Prostate gland (tissue), 2 donors: Measurements from ENCODE around the gene ARHGAP4.

Experiments
- CTCF ChIP-seq, 4 experiments: fragments of 200-600 bp in 2 of 4; fragments of 450-650 bp in 2 of 4; sonication (generic) in 2 of 4; IDR thresholded peaks; 1 replicate in 3 of 4; 2 replicates in 1 of 4; pipeline ENCODE4 v1.5.1; 2016 to 2019; ENCODE audit warnings: antibody characterized with exemption in 4 of 4, mild to moderate bottlenecking in 2 of 4, moderate library complexity in 2 of 4
- POLR2A ChIP-seq: fragments of 450-650 bp; IDR thresholded peaks from one replicate; pipeline ENCODE4 v1.6.1; 2016; ENCODE audit warnings: antibody characterized with exemption, mild to moderate bottlenecking
- POLR2AphosphoS5 ChIP-seq: sonication (generic); formaldehyde crosslinking; IDR thresholded peaks from one replicate; pipeline ENCODE4 v1.6.1; 2017; ENCODE audit warnings: antibody characterized with exemption

GRCh38 chrX:153972368-153973126, 46.5 kb upstream of the ARHGAP4 start, which contains the start of gene TMEM187:
- TF ChIP-seq CTCF (IDR thresholded peaks at IDR 0.05) (peak in 1 of 4 experiments; percentile 9), POLR2A (peak; percentile 58), POLR2AphosphoS5 (peak; percentile 37)
